CD1c-positive myeloid dendritic cell (primary cell): ENCODE results near the gene CRKL.
"Not testable (repeated sequence)": the region's sequence is repeated elsewhere in the genome, so short reads cannot be mapped to it uniquely, and the experiment has no call there.

Experiments
- DNase-seq: peaks from one replicate; pipeline ENCODE4 v3.0.0-alpha.2; 2016; ENCODE audit errors: extremely low spot score

Gene CRKL

DNA sequence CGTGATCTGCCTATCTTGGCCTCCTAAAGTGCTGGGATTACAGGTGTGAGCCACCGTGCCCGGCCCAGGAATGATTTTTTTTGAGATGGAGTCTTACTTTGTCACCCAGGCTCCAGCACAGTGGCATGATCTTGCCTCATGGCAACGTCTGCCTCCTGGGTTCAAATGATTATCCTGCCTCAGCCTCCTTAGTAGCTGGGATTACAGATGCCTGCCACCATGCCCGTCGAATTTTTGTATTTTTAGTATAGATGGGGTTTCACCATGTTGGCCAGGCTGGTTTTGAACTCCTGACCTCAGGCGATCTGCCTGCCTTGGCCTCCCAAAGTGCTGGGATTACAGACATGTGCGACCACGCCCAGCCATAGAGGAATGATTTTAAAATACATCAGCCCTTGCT is 17.8 kb downstream of the CRKL start:
- DNase-seq, result not testable (repeated sequence)

DNA sequence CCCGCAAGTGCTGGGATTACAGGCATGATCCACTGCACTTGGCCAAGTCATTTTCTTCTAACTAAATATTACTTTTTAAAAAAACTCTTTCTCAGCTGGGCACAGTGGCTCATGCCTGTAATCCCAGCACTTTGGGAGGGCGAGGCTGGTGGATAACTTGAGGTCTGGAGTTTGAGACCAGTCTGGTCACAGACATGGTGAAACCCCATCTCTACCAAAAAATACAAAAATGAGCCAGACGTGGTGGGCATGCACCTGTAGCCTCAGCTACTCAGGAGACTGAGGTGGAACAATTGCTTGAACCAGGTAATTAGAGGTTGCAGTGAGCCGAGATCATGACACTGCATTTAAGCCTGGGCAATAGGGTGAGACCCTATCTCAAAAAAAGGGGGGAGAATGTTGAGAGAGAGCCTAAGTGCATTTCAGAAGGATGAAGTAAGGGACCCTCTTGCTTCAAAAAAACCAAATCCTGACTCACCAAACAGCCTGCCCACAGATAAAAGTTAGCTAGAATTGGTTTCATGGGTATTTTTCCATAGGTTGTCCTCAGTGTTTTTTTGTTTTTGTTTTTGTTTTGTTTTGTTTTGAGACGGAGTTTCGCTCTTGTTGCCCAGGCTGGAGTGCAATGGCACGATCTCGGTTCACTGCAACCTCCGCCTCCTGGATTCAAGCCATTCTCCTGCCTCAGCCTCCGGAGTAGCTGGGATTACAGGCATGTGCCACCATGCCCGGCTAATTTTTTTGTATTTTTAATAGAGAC is 18.8 kb downstream of the CRKL start:
- DNase-seq, result not testable (repeated sequence)

DNA sequence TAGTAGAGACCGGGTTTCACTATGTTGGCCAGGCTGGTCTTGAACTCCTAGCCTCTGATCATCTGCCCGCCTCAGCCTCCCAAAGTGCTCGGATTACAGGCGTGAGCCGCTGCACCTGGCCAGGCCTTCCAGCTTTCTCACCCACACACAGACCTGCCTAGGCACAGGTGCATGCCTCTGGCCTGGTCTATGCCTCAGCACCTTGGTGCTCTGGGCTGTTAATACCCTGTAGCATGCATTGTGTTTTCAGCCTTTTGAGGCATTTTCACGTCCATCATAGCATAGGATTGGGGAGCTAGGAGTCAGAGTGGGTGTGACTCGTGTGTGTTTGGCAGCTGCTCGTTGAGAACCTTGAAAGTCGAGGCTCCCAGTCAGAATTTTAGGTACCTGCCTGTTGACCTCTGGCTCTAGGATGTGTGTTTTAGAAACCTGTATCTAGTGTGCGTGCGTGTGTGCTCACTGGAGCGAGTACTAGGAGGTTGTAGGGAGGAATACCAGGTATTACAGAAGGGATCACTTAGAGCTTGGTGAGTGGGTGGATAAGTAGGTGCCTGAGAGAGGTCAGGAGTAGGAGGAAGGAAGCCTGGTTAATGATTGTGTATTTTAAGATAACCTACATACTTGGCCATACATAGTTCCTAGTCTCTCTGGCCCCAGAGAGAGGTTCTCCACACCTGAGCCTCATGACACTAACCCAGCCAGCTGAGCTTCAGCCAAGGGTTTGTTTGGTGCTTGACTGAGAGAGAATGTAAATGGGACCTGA is 20.0 kb downstream of the CRKL start:
- no peak for DNase-seq

DNA sequence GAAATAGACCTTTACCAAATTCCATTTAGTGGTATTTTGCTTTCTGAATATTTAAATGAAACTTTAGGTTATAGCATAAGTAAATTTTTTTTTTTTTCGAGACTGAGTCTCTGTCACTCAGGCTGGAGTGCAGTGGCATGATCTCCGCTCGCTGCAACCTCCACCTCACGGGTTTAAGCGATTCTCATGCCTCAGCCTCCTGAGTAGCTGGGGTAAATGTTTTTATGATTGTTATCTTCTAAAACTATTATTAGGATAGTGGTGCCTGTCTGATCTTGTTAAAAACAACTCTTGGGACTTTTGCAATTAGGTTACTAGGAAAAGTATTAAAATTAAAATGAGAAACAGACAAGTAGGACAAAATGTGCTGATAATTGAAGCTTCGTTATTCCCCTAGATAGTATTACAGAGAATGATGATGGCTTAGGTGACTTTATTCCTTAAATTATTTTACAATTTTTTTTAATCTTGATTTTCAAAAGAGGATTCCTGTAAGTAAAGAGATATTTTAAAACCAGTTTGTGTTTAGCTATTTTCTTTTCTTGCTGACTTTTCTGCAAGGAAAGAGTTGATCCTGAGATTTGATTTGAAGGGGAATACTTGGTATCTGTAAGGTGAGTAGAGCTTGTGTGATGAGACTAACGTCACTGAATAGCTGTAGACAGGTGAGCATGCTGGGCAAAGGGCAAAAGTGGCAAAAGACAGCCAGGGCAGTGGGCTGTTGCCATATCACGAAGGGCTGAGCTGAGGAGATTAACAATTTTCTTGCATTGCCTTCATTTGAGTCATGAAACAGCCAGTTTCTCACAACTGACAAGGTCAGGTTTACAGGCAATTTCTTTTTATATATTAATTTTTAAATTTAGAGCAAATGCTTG is 20.8 kb downstream of the CRKL start:
- DNase-seq, result no peak

DNA sequence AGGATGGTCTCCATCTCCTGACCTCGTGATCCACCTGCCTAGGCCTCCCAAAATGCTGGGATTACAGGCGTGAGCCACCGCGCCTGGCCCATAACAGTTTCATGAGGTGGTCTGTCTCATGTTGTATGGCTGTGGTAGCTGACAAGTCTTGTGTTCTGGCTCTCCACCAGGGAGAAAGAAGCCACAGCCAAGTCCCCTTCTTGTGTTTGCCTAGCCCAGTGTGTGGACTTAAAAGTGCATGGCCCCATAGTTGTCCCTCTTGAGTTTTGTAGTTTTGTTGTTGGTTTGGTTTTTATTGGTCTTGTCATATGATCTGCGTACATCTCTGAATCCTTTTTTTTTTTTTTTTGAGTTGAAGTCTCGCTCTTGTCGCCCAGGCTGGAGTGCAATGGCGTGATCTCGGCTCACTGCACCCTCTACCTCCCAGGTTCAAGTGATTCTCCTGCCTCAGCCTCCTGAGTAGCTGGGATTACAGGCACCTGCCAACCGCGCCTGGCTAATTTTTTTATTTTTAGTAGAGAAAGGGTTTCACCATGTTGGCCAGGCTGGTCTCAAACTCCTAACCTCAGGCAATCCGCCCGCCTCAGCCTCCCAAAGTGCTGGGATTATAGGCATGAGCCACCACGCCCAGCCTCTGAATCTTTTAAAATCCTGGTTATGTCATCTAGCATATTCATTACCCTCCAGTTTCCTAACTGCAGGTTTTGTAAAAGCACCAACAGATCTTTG is 22.4 kb downstream of the CRKL start:
- DNase-seq, result not testable (repeated sequence)

DNA sequence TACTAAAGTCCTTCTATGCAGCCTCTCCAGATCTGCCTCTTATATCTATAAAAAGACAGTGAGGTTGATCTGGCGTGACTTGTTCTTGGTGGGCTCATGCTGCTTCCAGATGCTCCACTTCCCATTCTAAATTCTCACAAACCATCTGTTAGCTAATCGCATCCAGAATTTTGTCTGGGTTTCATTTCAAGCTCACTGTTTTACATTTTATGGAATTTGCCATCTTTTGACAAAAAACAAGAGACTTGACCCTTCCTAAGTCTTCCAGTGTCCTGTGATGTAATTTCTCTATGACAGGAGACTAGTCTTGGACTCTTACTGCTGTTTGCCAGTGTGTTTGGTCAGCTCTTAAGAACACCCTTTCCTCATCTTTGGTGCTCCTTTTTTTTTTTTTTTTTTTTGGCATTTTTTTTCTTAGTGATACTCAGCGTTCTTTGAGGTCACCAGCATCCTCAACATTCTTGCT is 23.0 kb downstream of the CRKL start:
- no peak for DNase-seq

DNA sequence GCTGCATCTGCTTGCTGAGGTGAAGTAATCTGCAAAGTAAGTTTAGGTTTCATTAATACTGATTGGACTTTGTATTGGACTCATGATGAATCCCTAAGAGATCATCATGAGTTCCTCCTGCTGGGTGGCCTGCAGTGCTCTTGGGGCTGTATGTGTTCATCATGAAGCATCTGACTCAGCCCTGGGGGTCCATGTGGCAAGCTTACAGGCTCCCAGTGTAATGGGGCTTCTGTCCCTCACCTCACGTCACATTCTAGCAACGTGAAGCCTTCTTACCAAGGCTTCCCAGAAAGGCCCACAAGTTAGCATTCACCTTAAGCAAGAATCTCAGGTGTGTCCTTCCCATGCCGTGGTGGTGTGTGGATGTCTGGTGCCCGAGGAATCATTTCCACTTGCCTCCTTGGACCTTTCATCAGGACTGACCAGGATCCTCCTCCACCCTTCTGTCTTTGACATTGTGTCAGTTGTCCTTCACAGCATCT is 23.7 kb downstream of the CRKL start:
- no peak for DNase-seq

DNA sequence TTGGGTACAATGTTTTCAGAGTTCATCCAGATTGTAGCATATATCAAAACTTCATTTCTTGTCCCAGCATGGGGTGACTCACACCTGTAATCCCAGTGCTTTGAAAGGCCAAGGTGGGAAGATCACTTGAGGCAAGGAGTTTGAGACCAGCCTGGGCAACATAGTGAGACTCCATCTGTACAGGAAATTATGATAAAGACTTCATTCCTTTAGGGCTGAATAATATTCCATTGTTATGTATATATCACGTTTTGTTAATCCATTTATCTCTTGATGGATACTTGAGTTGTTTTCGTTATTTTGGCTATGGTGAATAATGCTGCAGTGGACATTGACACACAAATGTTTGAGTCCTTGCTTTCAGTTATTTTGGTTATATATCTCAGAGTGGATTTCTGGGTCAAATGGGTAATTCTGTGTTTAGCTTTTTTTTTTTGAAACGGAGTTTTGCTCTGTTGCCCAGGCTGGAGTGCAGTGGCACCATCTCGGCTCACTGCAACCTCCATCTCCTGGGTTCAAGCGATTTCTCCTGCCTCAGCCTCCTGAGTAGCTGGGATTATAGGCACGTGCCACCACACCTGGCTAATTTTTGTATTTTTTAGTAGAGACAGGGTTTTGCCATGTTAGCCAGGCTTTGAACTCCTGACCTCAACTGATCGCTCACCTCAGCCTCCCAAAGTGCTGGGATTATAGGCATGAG is 25.1 kb downstream of the CRKL start:
- DNase-seq, result not testable (repeated sequence)

DNA sequence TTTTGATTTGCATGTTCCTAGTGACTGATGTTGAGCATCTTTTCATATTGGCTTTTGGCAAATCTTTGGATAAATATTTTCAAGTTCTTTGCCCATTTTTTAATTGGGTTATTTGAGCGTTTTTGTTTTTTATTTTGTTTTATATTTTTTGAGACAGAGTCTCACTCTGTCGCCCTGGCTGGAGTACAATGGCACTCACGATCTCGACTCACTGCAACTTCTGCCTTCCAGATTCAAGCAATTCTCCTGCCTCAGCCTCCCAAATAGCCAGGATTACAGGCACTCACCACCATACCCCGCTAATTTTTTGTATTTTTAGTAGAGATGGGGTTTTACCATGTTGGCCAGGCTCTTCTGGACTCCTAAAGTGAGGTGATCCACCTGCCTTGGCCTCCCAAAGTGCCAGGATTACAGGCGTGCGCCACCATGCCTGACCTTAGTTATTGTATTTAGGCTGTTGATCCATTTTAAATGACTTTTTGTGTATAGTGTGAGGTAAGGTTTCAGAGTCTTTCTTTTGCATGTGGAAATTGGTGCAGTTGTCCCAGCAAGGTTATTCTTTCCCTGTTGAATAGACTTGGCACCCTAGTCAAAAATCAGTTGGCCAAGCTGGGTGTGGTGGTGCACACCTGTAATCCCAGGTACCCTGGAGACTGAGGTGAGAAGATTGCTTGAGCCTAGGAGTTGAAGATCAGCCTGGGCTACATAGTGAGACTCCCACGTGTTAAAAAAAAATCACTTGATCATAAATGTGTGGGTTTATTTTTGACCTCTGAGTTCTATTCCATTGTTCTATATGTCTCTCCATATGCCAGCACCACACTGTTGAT is 26.1 kb downstream of the CRKL start:
- DNase-seq, result no peak

DNA sequence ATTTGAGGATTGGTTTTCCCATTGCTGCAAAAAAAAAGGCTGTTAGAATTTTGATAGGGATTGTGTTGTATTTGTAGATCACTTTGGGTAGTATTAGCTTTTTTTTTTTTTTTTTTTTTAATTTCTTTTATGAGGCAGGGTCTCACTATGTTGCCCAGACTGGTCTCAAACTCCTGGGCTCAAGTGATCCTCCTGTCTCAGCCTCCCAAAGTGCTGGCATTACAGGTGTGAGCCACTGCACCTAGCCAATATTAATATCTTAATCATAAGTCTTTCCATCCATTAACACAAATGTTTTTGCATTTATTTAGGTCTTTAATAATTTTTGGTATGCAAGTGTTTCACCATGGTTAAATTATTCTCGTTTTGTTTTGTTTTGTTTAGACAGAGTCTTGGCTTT is 26.8 kb downstream of the CRKL start:
- no peak for DNase-seq

DNA sequence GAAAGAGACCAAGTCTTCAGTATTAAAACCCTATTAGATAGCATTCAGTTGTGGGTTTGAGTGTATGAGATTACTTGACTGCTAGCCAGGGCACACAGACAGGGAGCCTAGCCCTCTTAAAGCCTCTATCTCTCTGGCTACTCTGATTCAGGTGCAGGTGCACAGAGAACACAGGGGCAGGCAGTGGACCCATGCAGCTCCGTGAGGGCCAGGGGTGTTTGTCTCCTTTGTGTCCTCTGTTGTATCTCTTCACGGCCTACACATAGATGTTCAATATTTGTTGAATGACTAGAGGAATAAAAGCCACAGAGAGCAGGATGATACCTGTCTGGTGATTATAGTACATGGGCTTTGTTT is 28.3 kb downstream of the CRKL start:
- no peak for DNase-seq

DNA sequence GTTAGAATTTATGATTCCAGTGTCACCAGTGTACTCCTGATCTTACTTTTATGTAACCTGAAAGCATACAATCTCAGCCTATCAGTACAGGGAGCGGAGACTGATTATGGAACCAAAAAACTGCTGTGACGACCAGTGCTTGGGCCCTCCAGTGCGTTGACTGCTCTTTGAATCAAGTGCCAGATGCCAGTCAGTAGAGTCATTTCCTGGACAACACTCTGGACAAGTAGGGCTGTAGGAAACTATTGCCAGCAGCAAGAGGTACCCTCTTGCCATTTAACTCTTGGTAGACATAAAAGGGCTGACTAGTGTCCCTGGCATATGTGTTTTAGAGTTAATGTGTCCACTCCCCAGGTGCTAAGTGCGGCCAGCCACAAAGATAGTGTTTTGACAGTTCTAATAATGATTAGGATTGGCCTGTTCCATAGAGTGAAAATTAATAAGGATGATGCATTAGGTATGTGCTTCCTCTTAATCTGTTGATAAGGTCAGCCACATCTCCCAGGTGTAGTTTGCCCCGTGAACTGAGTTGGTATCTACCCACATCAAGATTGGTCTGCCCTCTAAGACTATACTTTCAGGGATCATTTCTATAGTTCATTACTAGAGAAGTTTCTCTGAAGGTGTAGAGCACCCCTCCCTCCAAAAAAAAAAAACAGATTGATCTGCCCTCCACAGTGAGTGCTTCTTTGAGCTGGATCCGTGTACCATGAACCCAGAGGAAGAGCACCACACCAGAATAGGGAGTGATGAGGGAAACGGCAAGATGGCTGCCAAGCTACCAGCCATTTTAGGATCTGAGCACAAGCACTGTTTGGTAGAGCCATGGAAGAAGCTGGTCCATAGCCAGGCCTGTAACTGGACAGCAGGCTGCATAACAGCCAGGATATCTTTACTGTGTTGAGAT is 29.1 kb downstream of the CRKL start:
- no peak for DNase-seq

DNA sequence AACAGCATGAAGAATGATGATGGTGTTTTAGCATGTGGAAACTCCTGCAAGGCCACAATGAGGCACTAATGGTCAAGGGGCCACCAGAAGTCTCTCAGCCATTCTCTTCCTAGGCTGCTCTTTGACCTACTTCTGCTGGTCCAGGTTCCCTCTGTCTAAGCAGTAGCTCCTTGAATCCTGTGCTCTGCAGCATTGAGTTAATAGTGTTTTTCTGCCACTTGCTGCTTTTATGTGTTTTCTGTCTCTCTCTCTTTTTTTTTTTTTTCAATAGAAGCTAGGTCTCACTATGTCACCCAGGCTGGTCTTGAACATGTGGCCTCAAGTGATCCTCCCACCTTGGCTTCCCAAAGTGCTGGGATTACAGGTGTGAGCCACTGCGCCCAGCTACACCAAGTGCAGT is 29.8 kb downstream of the CRKL start:
- DNase-seq, result no peak

DNA sequence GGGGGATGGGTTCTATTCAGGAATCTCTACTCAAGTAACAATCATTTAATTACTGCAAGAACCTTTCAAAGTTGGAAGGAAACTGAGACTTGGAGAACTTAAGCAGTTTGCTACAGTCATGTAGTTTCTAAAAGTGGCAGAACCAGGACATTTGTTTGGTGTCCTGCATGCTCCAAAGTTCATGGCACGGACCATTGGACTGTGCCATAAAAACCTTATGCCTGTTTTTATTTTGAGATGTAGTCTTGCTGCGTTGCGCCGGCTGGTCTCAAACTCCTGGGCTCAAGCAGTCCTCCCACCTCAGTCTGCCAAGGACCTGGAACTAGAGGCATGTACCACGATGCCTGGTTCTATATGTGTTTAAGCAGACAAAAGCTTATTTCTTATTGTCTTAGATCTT is 31.2 kb downstream of the CRKL start:
- no peak for DNase-seq

DNA sequence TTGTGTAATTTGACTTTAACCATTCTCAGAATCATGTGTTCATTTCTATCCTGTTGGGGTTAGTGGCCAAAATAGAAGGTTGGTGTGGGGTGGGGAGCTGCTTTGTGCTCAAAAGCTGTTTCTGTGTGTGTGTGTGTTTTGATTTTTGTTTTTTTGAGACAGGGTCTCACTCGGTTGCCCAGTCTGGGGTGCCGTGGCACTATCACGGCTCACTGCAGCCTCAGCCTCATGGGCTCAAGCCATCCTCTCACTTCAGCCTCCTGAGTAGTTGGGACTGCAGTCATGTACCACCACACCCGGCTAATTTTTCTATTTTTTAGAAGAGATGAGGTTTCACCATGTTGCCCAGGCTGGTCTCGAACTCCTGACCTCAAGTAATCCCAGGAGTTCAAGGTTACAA is 31.8 kb downstream of the CRKL start:
- DNase-seq, result no peak

DNA sequence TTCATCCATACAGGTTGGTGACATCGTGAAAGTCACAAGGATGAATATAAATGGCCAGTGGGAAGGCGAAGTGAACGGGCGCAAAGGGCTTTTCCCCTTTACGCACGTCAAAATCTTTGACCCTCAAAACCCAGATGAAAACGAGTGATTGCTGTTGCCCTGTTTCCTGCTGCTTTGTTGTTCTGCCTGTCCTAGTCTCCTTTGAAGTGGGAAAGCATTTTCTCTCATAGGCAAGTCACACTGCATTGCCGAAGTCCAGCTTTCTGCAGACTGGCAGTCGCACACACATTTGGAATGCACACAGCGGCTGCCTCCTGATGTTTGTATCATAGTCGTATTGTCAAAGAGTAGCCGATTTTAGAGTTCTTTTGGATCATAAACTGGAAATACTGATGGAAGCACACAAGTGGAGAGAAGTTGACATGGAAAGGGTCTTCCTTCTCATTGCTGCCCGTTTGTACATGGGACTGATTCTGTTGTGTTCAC is 32.5 kb downstream of the CRKL start:
- DNase-seq, result no peak

DNA sequence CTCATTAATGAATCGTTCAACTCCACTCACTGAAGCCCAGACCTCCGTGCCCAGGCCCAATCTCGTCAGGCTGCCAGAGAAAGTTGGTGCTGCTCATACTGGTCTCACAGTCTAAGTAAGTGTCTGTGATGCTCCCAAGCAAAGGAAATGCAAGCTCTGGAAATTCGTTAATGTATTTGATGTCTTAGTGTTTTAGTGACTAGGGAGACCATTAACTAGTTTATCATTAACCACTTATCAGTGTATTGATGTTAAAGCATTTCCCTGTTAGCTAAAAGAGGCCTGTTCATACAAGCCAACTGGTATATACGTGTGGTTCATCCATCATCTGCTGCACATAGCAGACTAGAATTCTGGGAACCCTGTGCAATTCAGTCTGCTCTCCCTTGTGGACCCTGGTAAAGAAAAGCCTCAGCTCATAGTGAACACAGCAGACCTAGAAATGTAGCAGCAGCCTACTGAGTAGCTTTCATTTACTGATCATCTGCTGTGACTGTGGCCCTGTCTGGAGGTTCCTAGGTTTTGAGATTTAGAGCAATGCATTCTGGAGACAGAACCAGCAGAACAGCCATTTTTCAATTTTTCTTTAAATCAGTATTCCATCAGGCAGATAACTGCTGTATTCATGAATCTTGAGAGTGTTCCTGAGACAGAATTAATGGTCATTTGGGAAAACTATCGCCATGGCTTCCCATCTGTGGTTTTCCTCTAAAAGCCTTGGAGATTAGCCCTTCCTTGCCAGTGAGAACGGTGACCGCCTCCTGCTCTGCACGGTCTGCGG is 34.1 kb downstream of the CRKL start:
- DNase-seq, result no peak

DNA sequence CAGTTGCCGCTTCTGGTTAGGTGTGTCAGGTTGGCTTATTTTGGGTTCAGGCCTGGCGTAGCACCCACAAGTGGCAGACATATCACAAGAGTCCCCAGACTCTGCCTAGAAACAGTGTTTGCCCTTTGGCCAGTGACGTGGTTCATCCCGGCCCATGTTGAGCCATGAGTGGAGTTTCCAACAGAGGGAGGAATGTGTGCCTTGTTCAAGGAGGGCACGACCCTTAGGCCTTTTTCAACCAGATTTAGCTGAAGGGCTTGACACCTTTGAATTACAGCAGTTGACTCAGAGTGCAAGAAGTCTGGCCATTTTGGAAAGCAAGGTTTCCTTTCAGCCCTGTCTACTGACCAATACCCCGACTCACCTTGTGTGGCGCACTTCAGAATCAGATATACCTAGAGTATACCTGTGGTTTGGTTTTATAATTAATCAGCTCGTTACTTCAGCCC is 34.7 kb downstream of the CRKL start:
- no peak for DNase-seq
